HG03025 (cell line): Measurements from ENCODE around the gene RBBP9.
"Not testable (repeated sequence)": the region's sequence is repeated elsewhere in the genome, so short reads cannot be mapped to it uniquely, and the experiment has no call there.

Experiments used
- ATAC-seq: cut with Tn5 transposase; IDR thresholded peaks from one replicate; pipeline ENCODE4 v1.9.1; 2021; ENCODE audit warnings: mild to moderate bottlenecking, moderate library complexity; ENCODE audit not compliant: unreplicated experiment, low FRiP score

RBBP9 gene

DNA sequence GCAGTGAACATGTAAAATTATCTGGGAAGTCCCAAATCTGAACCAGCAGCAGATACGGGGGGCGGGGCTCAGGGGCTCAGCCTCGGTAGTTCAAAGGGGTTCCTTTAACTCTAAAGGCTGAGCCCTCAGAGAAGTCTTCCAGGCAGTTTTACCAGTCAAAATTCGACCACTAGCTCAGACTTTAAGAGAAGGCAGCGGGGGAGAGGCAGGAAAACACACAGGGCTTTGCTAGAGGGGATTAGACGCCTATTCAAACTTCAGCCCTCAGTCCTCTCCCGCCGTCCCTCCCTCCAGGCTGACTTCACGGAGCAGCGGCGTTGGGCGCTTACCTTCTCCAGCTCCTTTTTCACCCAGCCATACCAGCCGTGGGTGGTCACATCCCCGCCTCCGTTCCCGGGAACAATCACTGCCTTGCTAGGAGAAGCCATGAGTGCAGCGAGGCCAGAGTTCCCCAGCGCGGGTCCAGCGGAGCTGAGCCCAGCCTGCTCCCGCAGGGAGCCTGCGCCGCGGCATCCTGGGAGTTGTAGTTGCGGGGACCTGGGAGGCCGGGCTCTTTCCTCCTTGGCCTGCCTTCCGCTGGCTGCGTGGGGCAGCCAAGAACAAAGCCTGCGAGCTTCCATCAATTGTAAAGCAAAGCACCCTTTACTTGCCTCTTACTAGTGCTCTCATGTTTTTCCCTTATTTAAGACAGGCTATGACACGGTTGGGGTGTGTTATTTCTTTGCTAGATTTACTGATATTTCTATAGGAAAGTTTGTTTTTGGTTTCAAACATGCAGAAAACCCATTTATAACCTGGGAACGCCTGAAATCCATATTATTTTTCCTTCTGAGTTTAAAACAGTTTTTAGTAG is at the start of gene RBBP9:
TSS of gene RBBP9 (minus strand) at position 486 of the 853 bp plus-strand sequence. CDS start at position 428, 58 bp downstream.
- ATAC-seq, result peak; percentile 97

DNA sequence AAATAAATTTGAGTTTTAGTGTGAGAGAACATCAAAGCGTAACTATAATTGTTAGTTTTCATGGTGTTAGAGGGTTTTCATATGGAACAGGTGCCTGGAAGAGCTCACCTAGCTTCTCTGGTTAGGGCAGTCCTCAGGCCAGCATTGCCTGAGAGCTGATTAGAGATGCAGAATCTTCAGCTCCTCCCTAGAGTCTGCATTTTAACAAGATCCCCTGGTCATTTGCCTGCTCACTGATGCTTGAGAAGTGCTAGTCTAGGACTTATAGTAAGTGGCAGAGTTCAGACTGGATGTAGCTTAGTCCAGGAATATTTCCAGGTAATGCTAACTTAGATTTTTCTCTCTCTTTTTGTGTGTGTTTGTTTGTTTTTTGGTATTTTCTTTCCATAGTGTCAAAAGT is 48.5 kb upstream of the RBBP9 start:
- ATAC-seq, result no peak

DNA sequence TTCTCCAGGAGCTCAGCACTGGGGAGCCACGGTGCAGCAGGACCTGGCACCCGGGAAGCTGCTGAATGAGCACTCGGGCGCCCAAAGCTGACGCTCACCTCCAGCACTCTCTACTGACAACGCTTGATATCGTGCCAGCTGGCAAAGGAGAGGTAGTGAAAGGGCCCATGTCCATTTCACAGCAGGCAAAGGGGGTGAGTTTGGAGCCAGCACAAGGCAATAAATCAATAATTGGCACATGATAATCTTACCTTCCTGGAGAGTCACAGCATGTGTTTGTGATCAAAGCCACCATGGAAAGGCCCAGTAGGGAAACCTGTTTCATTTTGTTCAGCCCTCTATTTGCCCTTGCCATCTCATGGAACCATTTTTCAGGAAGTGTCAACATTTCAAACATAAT is 46.9 kb upstream of the RBBP9 start:
- ATAC-seq, result no peak

DNA sequence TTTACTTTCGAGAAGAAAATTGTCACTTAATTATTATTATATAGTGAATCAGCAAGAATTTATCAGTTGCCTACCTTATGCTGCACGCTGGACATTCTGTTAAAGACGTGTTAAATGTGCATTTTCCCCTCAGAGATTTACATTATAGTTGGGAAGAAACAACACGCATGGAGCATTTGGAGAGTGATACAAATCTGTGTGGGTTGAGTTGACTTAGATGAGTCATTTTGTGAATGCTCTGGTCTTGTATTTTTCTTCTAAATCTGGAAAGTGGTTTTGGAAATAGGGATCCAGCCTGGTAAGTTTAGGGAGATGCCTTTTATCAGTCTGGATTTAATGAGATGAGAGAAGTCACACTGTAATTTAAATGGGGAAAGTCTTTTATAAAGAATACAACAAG is 46.2 kb upstream of the RBBP9 start:
- ATAC-seq, result no peak

DNA sequence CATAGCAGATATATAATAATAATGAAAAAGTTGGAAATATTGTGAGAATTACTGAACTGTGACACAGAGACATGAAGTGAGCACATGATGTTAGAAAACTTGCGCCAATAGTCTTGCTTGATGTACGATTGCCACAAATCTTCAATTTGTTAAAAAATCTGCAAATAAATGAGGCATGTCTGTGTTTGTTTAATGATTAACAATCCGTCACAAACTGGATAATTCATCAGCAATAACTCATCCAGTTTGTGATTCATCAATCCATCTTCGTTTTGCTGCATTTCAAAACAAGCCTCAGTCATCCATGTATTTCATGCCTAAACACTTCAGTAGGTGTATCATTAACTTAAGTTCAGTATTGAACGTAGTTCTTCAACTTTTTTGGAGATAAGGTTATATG is 44.7 kb upstream of the RBBP9 start:
- ATAC-seq, result no peak

DNA sequence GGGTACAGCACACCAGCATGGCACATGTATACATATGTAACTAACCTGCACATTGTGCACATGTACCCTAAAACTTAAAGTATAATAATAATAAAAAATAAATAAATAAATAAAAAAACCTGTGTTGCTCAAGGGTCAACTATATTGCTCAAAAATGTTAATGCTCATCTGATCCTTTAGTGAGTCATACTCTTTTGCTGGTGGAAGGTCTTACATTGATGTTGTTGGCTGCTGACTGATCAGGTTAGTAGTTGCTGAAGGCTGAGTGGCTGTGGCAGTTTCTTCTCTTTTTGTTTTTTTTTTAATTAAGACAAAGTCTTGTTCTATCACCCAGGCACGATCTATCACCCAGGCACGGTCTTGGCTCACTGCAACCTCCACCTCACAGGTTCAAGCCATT is 40.6 kb upstream of the RBBP9 start:
- ATAC-seq, result no peak

DNA sequence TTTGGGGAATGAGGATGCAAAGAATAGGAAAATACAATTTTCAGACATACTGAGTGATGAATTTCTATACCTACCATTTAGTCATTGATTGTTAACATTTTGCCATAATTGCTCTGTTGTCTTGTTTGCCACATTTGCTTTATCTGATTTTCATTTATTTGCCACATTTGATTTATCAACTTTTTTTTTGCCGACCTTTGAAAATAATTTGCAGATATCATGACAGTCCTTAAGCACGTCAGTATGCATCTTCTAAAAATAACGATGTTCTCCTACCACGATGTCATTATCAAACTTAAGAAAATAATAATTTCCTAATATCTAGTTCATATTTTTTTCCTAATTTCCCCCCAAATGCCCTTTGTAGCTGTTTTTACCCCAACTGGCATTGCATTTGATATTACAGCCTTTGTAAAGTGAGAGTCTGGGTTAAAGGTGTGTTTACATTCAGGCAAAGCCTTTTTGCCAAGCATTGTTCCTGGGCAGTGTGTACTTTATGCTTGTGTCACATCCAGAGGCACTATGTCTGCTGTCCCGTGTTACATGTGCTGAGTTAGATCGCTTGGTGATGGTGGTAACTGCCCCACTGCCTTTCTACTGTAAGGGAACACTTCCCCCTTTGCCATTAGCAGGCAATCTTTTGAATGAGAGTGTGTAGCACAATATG is 37.1 kb upstream of the RBBP9 start:
- ATAC-seq, result no peak

DNA sequence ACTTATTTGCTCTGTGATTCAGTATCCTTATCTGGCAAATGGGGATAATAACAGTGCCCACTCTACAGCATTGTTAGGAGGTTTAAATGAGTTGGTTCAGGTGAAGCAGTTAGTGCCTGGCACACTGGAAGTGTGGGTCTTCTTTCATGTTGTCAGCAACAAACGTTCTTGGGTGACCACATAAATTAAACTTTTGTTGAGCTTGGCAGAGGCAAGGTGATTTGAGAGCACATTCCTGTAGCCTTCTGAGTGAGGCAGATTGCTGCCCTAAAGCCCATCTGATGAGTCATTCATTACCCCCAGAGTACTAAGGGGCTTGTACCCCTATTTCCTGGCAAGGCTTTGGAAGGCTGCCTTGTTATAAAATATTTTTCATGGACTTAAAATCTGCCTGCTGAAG is 36.5 kb upstream of the RBBP9 start:
- ATAC-seq, result no peak

DNA sequence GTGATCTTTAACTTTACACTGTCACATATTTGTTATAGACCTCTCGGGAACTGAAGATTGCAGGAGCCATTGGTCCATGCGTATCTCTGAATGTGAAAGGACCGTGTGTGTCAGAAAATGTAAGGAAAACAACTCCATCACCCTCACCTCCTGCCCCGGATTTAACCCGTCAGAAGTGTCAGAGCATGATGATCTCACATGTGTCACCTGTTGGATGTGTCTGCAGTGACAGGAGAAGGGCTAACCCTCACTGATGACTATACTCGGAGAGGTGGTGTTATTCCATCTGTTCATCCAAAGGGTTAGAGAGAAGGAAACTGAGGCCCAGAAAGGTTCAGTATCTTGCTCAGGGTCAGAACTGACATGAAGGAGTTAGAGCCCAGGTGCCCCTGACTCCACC is 35.6 kb upstream of the RBBP9 start:
- ATAC-seq, result no peak

DNA sequence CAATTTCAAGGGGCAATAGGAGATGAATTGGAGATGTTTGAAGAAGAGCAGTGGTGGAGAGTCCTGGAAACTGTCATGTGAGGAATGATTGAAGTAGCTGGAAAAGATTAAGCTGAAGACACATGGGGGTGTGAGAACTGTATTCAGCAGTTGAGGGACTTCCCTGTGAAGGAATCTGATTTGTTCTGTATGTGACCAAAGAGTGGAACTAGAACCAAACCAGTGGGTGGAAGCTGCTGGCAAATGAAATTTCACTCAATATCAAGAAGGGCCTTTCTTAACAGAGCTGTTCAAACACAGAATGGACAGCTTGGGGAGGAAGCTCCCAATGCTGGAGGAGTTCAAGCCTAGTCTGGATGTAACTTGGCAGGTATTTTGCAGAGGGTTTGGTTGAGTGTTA is 32.0 kb upstream of the RBBP9 start:
- ATAC-seq, result no peak

DNA sequence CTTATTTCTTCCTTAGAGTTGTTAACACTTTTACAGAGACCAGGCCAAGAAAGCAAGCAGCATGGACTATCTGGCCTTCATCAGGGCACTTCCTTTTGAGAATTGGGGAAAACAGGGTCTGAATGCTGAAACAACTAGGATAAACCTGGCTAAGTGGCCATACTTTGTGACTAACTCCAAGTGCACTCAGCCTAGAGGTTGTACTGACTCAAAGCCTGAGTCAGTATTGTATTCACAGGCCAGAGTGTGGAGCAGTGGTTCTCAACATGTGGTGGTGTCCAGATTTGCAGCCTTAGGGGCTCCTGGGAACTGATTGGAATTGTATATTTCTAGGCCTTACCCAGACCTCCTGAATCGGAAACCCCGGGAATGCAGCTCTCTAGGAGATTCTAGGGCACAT is 30.8 kb upstream of the RBBP9 start:
- no peak for ATAC-seq

DNA sequence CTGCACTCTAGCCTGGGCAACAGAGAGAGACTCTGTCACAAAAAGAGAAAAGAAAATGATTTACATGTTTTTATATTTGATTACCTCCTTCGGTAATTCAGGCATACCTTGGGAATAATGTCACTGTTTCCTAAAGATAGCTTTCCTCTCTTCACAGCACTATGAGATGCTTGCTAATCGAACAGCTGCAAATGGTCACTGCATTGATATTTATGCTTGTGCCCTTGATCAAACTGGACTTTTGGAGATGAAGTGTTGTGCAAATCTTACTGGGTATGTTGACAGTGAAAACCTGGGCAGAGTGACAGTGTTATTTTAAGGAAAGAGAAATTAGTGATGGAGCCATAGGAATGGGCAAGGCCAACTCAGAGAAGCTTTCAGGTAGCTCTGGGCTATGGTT is 30.3 kb upstream of the RBBP9 start:
- no peak for ATAC-seq

DNA sequence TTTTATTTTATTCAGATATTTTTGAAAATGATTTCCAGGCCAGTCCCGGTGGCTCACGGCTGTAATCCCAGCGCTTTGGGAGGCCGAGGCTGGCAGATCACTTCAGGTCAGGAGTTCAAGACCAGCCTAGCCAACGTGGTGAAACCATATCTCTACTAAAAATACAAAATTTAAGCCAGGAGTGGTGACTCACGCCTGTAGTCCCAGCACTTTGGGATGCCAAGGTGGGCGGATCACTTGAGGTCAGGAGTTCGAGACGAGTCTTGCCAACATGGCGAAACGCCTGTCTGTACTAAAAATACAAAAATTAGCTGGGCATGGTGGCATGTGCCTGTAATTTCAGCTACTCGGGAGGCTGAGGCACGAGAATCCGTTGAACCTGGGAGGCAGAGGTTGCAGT is 29.7 kb upstream of the RBBP9 start:
- not testable (repeated sequence) for ATAC-seq

DNA sequence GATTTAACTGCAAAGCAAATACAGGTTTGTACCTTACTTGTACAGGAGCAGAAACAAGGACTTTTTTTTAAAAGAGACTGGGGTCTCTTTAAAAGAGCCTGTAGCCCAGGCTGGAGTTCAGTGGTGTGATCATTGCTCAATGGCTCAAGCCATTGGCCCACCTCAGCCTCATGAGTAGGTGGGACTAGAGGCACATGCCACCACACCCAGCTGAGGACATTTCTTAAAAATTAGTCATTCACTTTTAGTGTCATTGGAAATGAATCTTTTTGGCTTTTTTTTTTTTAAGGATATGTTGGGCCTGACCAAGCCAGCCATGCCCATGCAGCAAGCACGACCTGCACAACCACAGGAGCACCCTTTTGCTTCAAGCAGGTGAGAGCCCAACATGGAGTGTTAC is 27.6 kb upstream of the RBBP9 start:
- ATAC-seq, result no peak

DNA sequence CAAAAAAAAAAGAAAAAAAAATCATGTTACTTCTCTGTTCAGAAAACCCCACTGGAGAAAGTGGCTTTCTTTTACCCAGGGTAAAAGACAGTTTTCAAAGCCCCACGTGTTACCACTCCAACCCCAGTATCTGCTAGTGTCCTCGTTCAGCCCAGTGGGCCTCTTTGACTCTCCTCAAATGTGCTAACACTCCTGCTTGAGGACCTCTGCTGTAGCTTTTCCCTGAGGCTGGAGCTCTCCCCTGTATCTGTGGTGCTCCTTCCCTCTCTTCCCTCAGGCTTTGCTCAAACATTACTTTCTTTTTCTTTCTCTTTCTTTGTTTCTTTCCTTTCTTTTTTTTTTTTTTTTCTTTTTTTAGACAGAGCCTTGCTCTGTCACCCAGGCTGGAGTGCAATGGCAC is 26.0 kb upstream of the RBBP9 start:
- ATAC-seq, result no peak

DNA sequence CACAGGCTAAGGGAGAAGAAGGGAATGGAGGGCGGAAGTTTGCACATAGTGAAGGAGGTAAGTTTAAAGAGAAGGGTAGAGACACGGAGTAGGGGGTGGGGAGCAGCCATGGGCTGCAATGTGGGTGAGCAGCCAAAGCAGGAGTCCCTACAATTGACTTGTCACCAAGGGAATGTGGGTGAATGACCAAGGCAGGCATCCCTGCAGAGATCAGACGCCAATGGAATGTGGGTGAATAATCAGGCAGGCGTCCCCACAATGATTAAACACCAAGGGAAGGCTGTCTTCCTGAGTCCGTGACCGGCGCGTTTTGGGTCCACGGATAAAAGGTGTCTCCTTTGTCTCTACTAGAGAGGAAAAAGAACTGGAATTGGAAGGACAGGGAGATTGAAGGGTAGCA is 25.0 kb upstream of the RBBP9 start:
- not testable (repeated sequence) for ATAC-seq

DNA sequence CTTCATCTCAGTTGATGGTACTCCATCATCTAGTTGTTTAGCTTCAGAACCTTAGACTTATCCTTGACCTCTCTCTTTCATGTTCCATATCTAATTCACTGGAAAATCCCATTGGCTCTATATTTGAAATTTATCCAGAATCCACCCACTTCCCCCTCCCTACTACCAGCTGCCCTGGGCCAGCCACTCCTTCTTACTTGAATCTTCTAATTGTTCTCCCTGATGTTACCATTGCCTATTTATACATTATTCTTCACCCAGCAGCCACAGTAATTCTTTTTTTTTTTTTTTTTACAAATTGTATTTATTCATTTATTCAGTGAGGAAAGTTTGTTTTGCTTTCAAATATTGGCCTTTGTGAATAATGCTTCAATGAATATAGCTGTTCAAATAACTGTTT is 18.9 kb upstream of the RBBP9 start:
- no peak for ATAC-seq

DNA sequence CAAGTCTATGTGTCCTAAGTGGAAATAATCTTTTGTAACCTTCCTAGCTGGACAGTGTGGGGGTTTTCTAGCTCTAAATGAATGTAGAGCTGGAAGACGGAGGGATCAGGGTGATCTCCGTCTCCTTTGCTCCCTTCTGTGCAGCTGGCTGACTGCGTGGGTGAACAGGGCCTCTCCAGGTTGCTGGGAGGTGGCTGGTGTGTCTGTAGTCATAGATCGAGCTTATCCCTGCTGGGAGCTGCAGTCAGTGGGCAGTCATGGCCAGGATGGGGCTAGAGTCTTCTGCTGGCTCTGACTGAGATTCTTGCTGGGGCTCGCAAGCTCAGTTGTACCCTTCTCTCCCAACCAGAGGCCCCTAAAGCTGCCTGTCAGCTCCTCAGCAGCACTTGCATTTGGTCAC is 17.1 kb upstream of the RBBP9 start:
- no peak for ATAC-seq

DNA sequence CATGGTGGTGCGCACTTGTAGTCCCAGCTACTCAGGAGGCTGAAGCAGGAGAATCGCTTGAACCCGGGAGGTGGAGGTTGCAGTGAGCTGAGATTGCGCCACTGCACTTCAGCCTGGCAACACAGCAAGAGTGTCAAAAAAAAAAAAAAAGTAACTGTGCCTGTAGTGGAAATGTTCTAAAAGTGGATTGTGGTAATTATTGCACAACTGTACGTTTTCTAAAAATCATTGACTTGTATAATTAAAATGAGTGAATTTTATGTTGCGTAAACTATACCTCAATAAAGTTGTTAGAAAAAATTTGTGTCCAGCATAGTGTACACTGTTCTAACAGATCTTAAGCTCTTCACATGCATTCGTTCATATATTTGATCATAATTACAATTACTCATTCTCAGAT is 16.2 kb upstream of the RBBP9 start:
- ATAC-seq, result no peak

DNA sequence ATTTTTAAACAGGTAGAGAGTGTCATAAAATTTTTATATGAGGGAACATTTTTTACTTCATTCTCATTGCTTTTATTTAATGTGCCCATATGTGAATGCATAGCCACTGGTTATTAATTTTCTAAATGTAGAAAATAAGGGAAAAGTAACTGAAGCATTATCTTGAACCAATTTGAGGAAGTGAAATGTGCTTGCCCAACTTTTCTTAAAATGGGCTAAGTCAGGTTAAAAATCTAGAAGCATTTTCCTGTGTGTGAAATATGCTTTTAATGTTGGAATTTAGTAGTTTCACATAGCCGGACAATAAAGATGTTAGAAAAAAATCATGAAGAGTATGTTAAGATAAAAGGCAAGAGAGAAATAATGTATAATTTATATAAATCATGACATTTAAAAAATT is 14.5 kb upstream of the RBBP9 start:
- no peak for ATAC-seq

DNA sequence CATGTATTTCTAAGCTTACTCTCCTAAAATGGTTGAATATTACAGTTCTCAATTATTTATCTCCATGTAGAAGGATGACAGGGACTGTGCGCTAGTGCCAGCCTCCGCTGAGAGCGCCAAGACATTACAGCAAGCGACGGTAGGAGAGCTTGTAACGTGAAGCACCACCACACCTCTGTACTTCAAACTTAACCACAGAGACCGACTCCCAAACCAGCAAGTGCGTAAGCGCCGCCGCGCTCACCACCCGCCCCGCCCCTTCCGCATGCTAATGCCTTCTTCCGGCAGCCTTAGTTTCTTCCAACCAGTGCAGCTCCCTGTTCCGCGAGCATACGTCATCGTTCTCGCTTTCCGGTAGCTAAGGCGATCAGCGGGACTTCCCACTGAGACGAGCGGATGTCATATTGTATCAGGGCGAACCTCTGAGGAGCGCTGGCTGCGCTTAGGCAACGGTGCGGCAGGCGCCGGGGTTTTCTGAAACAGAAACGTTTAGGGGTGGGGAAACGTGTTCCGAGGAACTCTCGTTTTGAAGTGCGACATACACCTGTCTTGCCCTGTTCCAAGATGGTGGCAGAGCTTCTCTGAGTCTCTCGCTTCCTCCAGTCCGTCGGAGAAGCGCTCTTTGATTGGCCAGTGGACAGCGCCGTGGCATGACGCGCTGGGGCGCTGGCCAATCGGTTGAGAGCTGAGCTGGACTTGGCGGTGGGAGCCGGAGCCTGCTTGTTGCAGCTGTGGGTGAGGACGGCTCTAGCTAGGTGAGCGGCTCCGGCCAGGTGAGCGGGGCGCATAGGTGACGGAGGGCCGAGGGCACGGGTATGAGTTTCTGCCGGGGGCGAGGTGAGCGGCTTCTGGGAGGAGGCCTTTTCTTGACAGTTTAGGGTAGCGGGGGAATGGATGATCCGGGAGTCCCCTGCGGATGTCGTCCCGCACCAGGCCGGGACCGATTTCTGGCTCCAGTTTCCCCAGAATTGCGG is 10.5 kb upstream of the RBBP9 start, which contains the start of gene SEC23B:
TSS of gene SEC23B (plus strand) at position 723 of the 974 bp plus-strand sequence. CDS start 2,896 bp downstream, outside the sequence.
- ATAC-seq, result peak; percentile 96
